Fibroblast of pulmonary artery (primary cell): ENCODE results near the gene WDR64.

Source experiments
- DNase-seq: peaks from one replicate; pipeline ENCODE4 v3.0.0-alpha.2; 2010; ENCODE audit warnings: low read depth
- H3K4me3 ChIP-seq: replicated peaks from 2 replicates; pipeline ENCODE4 v1.5.1; 2011; ENCODE audit warnings: low read depth, mild to moderate bottlenecking, control low read depth, low read length, moderate library complexity
- TF ChIP-seq, protein P1 (sequence below): IDR thresholded peaks from 2 replicates; pipeline ENCODE4 v1.5.1; 2011; ENCODE audit warnings: mild to moderate bottlenecking, control low read depth, low read length, inconsistent platforms; ENCODE audit errors: missing control alignments

The WDR64 gene

GRCh38 chr1:241827264-241827663 lies 175.2 kb downstream of the WDR64 start:
- H3K4me3 ChIP-seq, result no peak overlapping the region

DNA sequence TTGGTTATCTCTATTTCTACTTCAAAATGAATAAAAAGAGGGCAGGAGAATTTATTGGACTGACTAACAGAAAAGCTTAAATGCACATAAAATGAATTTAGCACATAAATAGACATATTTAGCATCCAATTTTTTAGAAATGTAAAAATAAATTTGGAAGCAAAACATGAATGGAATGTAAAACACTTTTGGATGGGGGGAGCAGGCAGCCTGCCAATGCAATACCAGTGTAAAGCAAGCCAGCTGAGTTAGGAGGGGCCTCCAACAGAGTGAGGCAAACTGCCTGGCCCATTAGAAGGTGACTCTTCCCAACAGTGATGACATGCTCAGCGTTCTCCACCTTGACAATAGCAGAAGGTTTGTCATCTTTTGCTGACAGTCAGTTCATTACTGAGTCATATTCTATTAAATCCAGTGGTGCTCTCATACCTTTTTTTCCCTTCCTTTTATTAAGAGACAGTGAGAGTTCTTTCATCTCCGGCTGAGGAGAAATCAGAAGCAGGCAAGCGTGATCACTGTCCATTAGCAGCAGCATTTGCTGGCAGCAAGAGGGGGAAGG lies 176.5 kb downstream of the WDR64 start:
- TF ChIP-seq, protein P1, sequence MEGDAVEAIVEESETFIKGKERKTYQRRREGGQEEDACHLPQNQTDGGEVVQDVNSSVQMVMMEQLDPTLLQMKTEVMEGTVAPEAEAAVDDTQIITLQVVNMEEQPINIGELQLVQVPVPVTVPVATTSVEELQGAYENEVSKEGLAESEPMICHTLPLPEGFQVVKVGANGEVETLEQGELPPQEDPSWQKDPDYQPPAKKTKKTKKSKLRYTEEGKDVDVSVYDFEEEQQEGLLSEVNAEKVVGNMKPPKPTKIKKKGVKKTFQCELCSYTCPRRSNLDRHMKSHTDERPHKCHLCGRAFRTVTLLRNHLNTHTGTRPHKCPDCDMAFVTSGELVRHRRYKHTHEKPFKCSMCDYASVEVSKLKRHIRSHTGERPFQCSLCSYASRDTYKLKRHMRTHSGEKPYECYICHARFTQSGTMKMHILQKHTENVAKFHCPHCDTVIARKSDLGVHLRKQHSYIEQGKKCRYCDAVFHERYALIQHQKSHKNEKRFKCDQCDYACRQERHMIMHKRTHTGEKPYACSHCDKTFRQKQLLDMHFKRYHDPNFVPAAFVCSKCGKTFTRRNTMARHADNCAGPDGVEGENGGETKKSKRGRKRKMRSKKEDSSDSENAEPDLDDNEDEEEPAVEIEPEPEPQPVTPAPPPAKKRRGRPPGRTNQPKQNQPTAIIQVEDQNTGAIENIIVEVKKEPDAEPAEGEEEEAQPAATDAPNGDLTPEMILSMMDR, result no peak
- no peak overlapping the region for H3K4me3 ChIP-seq
- DNase-seq, result no peak

More at GRCh38 chr1:241827264-241827663, 175.2 kb downstream of the WDR64 start:
- TF ChIP-seq, protein P1, result no peak
- DNase-seq, result no peak

DNA sequence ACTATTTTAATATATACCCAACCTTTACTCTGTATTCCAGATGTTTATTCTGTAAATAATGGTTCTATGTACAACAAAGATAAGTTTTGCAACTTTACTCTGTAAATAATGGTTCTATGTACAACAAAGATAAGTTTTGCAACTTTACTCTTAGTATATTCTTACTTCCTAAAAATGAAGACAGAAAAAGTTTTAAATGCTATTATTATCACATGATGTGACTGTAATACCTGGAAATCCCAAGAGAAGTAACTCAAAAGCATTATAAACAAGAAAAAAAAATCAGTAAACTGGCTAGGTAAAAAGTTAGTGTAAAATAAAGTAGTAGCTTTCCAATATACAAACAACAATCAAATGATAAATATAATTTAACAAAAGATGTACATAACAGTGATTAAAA lies 177.4 kb downstream of the WDR64 start:
- no peak for DNase-seq
- no peak overlapping the region for H3K4me3 ChIP-seq
- TF ChIP-seq, protein P1, result no peak

- peak; percentile 62 for DNase-seq
- TF ChIP-seq, protein P1, result peak; percentile 78
- H3K4me3 ChIP-seq, result no peak overlapping the region
Observed at GRCh38 chr1:241834733-241835377, 182.8 kb downstream of the WDR64 start.

DNA sequence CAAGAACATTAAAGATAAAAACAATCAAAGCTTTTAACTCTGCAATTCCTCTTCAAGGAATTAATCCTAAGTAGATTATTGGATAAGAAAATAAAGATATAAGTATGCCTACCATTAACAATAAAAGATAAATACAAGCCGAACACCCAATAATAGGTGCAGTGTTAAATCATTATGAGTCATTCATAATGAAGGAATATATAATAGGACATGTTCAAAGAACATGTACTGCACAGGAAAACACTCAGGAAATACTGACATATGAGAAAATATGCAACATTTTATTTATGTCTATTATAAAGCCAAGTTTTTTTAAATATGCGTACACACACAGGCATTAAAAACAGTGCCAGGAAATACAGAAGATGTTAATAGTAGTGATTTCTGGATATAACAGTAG lies 184.9 kb downstream of the WDR64 start:
- no peak overlapping the region for H3K4me3 ChIP-seq
- TF ChIP-seq, protein P1, result no peak
- no peak for DNase-seq

- TF ChIP-seq, protein P1, result no peak
- DNase-seq, result no peak
- no peak overlapping the region for H3K4me3 ChIP-seq
Observed at GRCh38 chr1:241837416-241837815, 185.3 kb downstream of the WDR64 start.

GRCh38 chr1:241837901-241838300 lies 185.8 kb downstream of the WDR64 start:
- no peak overlapping the region for H3K4me3 ChIP-seq
- peak; percentile 69 for DNase-seq
- TF ChIP-seq, protein P1, result no peak
